Esophagus muscularis mucosa (tissue), 3 donors: ENCODE measurements around the gene FARSB.

Experiments used
- POLR2A ChIP-seq: fragments of 450-650 bp; IDR thresholded peaks from one replicate; pipeline ENCODE4 v1.6.1; 2017; ENCODE audit warnings: antibody characterized with exemption, moderate library complexity, mild to moderate bottlenecking, low read depth
- POLR2AphosphoS5 ChIP-seq, 2 donors: sonication (generic); formaldehyde crosslinking; IDR thresholded peaks; one replicate each; pipeline ENCODE4 v1.6.1; 2017; ENCODE audit warnings: antibody characterized with exemption in 2 of 2
- TF ChIP-seq, protein P1 (sequence below), 3 experiments: fragments of 200-600 bp in 2 of 3; fragments of 450-650 bp in 1 of 3; sonication (generic) in 2 of 3; IDR thresholded peaks; one replicate each; pipeline ENCODE4 v1.5.1; 2017 to 2019; ENCODE audit warnings: antibody characterized with exemption in 3 of 3, mild to moderate bottlenecking in 2 of 3, moderate library complexity in 1 of 3

DNA sequence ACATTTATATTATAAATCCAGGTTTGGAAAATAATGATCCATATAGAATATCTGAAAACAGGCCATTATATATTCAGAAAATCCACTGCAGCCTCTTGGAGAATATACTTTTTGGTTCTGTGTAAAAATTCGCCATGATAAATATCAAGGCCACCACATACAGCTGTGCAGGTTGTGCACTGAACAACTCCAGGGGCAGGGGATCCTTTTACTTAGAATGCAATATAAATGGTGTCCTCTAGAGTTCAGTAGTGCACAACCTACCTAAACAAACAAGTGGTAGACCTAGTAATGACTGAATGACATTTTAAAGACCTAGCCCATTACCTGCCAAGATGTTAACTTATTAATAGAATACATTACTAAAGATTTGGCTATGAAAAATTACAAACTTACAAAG is 37.9 kb upstream of the FARSB start:
- no peak for TF ChIP-seq POLR2A
- TF ChIP-seq POLR2AphosphoS5 (IDR thresholded peaks at IDR 0.05): no peak
- TF ChIP-seq, protein P1, sequence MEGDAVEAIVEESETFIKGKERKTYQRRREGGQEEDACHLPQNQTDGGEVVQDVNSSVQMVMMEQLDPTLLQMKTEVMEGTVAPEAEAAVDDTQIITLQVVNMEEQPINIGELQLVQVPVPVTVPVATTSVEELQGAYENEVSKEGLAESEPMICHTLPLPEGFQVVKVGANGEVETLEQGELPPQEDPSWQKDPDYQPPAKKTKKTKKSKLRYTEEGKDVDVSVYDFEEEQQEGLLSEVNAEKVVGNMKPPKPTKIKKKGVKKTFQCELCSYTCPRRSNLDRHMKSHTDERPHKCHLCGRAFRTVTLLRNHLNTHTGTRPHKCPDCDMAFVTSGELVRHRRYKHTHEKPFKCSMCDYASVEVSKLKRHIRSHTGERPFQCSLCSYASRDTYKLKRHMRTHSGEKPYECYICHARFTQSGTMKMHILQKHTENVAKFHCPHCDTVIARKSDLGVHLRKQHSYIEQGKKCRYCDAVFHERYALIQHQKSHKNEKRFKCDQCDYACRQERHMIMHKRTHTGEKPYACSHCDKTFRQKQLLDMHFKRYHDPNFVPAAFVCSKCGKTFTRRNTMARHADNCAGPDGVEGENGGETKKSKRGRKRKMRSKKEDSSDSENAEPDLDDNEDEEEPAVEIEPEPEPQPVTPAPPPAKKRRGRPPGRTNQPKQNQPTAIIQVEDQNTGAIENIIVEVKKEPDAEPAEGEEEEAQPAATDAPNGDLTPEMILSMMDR (IDR thresholded peaks at IDR 0.05): no peak
